Measurements from ENCODE around the gene SNX25.

The SNX25 gene

GRCh38 chr4:185270037-185270436 is 60.6 kb downstream of the SNX25 start:
- ATAC-seq (ENCODE audit: low read depth) (no peak), DNase-seq (ENCODE audit: low spot score) (no peak)
- no peaks in the 10 kb centered on the region for H3K27me3 ChIP-seq (ENCODE audit: insufficient read depth, poor library complexity, severe bottlenecking)
- H3K9me3 ChIP-seq (ENCODE audit: severe bottlenecking): no peaks in the 10 kb centered on the region
- peaks cover 6% of the 10 kb centered on the region for H3K36me3 ChIP-seq (ENCODE audit: low read depth)
- H3K4me3 ChIP-seq (ENCODE audit: severe bottlenecking): no peak overlapping the region
- peaks cover 4% of the 10 kb centered on the region for H3K4me1 ChIP-seq (ENCODE audit: insufficient read depth, poor library complexity, severe bottlenecking)
- no peak overlapping the region for H3K27ac ChIP-seq (ENCODE audit: poor library complexity, severe bottlenecking)
- TF ChIP-seq, protein P1, sequence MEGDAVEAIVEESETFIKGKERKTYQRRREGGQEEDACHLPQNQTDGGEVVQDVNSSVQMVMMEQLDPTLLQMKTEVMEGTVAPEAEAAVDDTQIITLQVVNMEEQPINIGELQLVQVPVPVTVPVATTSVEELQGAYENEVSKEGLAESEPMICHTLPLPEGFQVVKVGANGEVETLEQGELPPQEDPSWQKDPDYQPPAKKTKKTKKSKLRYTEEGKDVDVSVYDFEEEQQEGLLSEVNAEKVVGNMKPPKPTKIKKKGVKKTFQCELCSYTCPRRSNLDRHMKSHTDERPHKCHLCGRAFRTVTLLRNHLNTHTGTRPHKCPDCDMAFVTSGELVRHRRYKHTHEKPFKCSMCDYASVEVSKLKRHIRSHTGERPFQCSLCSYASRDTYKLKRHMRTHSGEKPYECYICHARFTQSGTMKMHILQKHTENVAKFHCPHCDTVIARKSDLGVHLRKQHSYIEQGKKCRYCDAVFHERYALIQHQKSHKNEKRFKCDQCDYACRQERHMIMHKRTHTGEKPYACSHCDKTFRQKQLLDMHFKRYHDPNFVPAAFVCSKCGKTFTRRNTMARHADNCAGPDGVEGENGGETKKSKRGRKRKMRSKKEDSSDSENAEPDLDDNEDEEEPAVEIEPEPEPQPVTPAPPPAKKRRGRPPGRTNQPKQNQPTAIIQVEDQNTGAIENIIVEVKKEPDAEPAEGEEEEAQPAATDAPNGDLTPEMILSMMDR (IDR thresholded peaks at IDR 0.05; ENCODE audit: poor library complexity, severe bottlenecking): no peak

- Histone ChIP-seq H3K4me1 (ENCODE audit: insufficient read depth, poor library complexity, severe bottlenecking) (peaks cover 7% of the 10 kb centered on the region), H3K9me3 (ENCODE audit: severe bottlenecking) (no peaks in the 10 kb centered on the region), H3K36me3 (ENCODE audit: low read depth) (peaks cover 9% of the 10 kb centered on the region), H3K4me3 (ENCODE audit: severe bottlenecking) (no peak overlapping the region), H3K27me3 (ENCODE audit: insufficient read depth, poor library complexity, severe bottlenecking) (no peaks in the 10 kb centered on the region), H3K27ac (ENCODE audit: poor library complexity, severe bottlenecking) (no peak overlapping the region)
- TF ChIP-seq, protein P1 (IDR thresholded peaks at IDR 0.05; ENCODE audit: poor library complexity, severe bottlenecking): no peak
- ATAC-seq (ENCODE audit: low read depth) (no peak), DNase-seq (ENCODE audit: low spot score) (no peak)
These were observed 61.5 kb downstream of the SNX25 start for GRCh38 chr4:185270885-185271284.

- TF ChIP-seq, protein P1 (IDR thresholded peaks at IDR 0.05; ENCODE audit: poor library complexity, severe bottlenecking): no peak
- Histone ChIP-seq H3K27ac (ENCODE audit: poor library complexity, severe bottlenecking) (no peak overlapping the region), H3K4me3 (ENCODE audit: severe bottlenecking) (no peak overlapping the region), H3K9me3 (ENCODE audit: severe bottlenecking) (no peaks in the 10 kb centered on the region), H3K4me1 (ENCODE audit: insufficient read depth, poor library complexity, severe bottlenecking) (peaks cover 6% of the 10 kb centered on the region), H3K36me3 (ENCODE audit: low read depth) (peaks cover 9% of the 10 kb centered on the region), H3K27me3 (ENCODE audit: insufficient read depth, poor library complexity, severe bottlenecking) (no peaks in the 10 kb centered on the region)
- ATAC-seq (ENCODE audit: low read depth) (no peak), DNase-seq (ENCODE audit: low spot score) (no peak)
These were observed 62.8 kb downstream of the SNX25 start for GRCh38 chr4:185272245-185272644.

DNA sequence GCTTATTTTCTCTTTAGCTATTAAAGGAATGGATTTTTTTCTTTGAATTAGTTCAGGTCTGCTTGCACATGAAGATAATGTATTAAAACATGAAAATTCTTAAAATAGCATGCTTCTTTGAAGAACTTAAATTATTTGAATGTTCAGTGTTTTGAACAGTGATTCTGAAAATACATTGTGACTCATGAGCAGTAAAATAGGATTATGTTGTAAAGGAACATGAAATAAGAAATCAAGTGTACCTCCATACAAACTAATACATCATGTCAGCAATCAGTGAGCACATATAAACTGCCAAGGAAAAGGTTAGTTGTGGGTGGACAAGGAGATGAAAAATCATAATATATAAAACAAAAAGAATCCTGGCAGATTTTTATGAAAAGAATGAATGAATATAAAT is 66.1 kb downstream of the SNX25 start:
- Histone ChIP-seq H3K27me3 (ENCODE audit: insufficient read depth, poor library complexity, severe bottlenecking) (no peaks in the 10 kb centered on the region), H3K4me3 (ENCODE audit: severe bottlenecking) (no peak overlapping the region), H3K36me3 (ENCODE audit: low read depth) (0 out of 2 replicates have a peak, but pooled peaks cover 3% of the 10 kb centered on the region), H3K27ac (ENCODE audit: poor library complexity, severe bottlenecking) (no peak overlapping the region), H3K9me3 (ENCODE audit: severe bottlenecking) (no peaks in the 10 kb centered on the region), H3K4me1 (ENCODE audit: insufficient read depth, poor library complexity, severe bottlenecking) (peaks cover 6% of the 10 kb centered on the region)
- TF ChIP-seq, protein P1 (IDR thresholded peaks at IDR 0.05; ENCODE audit: poor library complexity, severe bottlenecking): no peak
- DNase-seq (ENCODE audit: low spot score): no peak
- no peak for ATAC-seq (ENCODE audit: low read depth)

DNA sequence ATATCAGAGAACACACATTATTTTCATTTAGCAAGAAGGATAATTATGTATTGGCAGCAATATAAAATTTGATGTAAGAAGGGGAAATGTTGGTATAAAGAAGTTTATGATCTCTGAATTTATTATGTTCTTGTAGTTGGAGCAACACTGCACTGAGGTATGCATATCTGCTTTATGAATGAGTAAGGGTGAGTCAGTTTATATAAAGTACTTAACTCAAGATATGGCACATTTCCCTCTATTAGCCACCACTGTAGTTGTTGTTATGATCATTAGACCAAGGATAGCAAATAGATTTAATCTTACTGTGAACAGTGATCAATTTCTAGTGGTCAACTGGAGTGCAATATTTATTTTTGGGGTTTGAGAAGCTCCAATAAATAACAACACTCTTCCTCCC is 66.6 kb downstream of the SNX25 start:
- no peak overlapping the region for H3K27ac ChIP-seq (ENCODE audit: poor library complexity, severe bottlenecking)
- H3K36me3 ChIP-seq (ENCODE audit: low read depth): 0 out of 2 replicates have a peak, but pooled peaks cover 3% of the 10 kb centered on the region
- H3K4me1 ChIP-seq (ENCODE audit: insufficient read depth, poor library complexity, severe bottlenecking): peaks cover 6% of the 10 kb centered on the region
- ATAC-seq (ENCODE audit: low read depth) (peak; percentile 82), DNase-seq (ENCODE audit: low spot score) (no peak)
- TF ChIP-seq, protein P1 (IDR thresholded peaks at IDR 0.05; ENCODE audit: poor library complexity, severe bottlenecking): no peak
- H3K27me3 ChIP-seq (ENCODE audit: insufficient read depth, poor library complexity, severe bottlenecking): no peaks in the 10 kb centered on the region
- no peak overlapping the region for H3K4me3 ChIP-seq (ENCODE audit: severe bottlenecking)
- no peaks in the 10 kb centered on the region for H3K9me3 ChIP-seq (ENCODE audit: severe bottlenecking)
